Keratinocyte (primary cell): Measurements from ENCODE around the gene GSTA1. TPM values are rescaled to one million over a fixed set of nuclear protein-coding genes. Genes with fewer than 3 reads are reported as not detected.
"Not testable (repeated sequence)": the region's sequence is repeated elsewhere in the genome, so short reads cannot be mapped to it uniquely, and the experiment has no call there.

Source experiments
- DNase-seq: peaks from one replicate; pipeline ENCODE4 v3.0.0-alpha.2; 2011; ENCODE audit warnings: low read depth, missing footprints, low spot score
- FAIRE-seq: peaks from 2 replicates; lab custom pipeline; 2011; peaks lifted over from hg19 to GRCh38; lab: Jason Lieb, UNC
- H2AFZ ChIP-seq: 2 replicates; pipeline ENCODE4 v1.6.0; 2012; ENCODE audit warnings: low read length, control low read depth, inconsistent platforms; ENCODE audit not compliant: control insufficient read depth
- H3K27ac ChIP-seq: 2 replicates; pipeline ENCODE4 v1.5.1; 2011; ENCODE audit warnings: low read length; ENCODE audit not compliant: control insufficient read depth, insufficient read depth
- H3K27me3 ChIP-seq: 3 replicates; pipeline ENCODE4 v1.6.0; 2011; ENCODE audit warnings: low read length; ENCODE audit not compliant: control insufficient read depth, insufficient read depth; ENCODE audit errors: extremely low read depth
- H3K36me3 ChIP-seq, 2 experiments: 2 replicates in 1 of 2; 3 replicates in 1 of 2; pipeline ENCODE4 v1.5.1; 2011; ENCODE audit warnings: low read length in 2 of 2, mild to moderate bottlenecking in 1 of 2; ENCODE audit not compliant: control insufficient read depth in 2 of 2, insufficient read depth in 2 of 2; ENCODE audit errors: extremely low read depth in 1 of 2
- H3K4me1 ChIP-seq: 3 replicates; pipeline ENCODE4 v1.5.1; 2011; ENCODE audit warnings: low read length; ENCODE audit not compliant: control insufficient read depth, insufficient read depth; ENCODE audit errors: extremely low read depth
- H3K4me2 ChIP-seq: 3 replicates; pipeline ENCODE4 v1.6.0; 2011; ENCODE audit warnings: low read depth, low read length; ENCODE audit not compliant: control insufficient read depth, insufficient read depth; ENCODE audit errors: extremely low read depth
- H3K4me3 ChIP-seq, 3 experiments: fragments of 200-600 bp in 1 of 3; sonication (generic) in 1 of 3; 2 replicates in 2 of 3; 3 replicates in 1 of 3; pipeline ENCODE4 v1.5.1; 2011 to 2016; ENCODE audit warnings: low read length in 3 of 3, mild to moderate bottlenecking in 3 of 3, control low read depth in 2 of 3, inconsistent platforms in 1 of 3, low read depth in 1 of 3, mixed read lengths in 1 of 3, mixed run types in 1 of 3, moderate library complexity in 1 of 3; ENCODE audit not compliant: control insufficient read depth in 2 of 3, insufficient read depth in 2 of 3; ENCODE audit errors: extremely low read depth in 1 of 3
- H3K79me2 ChIP-seq: 2 replicates; pipeline ENCODE4 v1.6.0; 2012; ENCODE audit warnings: low read length; ENCODE audit not compliant: control insufficient read depth, insufficient read depth
- H3K9ac ChIP-seq: 3 replicates; pipeline ENCODE4 v1.6.0; 2011; ENCODE audit warnings: low read length; ENCODE audit not compliant: control insufficient read depth, insufficient read depth; ENCODE audit errors: extremely low read depth
- H3K9me1 ChIP-seq: 3 replicates; pipeline ENCODE4 v1.6.0; 2011; ENCODE audit warnings: low read length; ENCODE audit not compliant: control insufficient read depth, insufficient read depth; ENCODE audit errors: extremely low read depth
- H3K9me3 ChIP-seq: 2 replicates; pipeline ENCODE4 v1.5.1; 2012; ENCODE audit warnings: low read depth, low read length; ENCODE audit not compliant: control insufficient read depth
- H4K20me1 ChIP-seq: 3 replicates; pipeline ENCODE4 v1.6.0; 2011; ENCODE audit warnings: low read length; ENCODE audit not compliant: control insufficient read depth, insufficient read depth; ENCODE audit errors: extremely low read depth
- EZH2 ChIP-seq: IDR thresholded peaks from one replicate; pipeline ENCODE4 v1.6.1; 2012; ENCODE audit warnings: inconsistent platforms, mild to moderate bottlenecking, low read length, moderate library complexity
- dilution Hi-C: fragments of 300-500 bp; cut with MboI; formaldehyde crosslinking; loops from one replicate; pipeline ENCODE4 v1.7.0; 2020; ENCODE audit warnings: low sequenced_read_pairs; ENCODE audit not compliant: extremely low pct_ligation_motif_present
- polyA plus RNA-seq, 5 experiments: library from polyadenylated mRNA; depleted of rRNA in 3 of 5; stranded (reverse) in 3 of 5; stranded (forward) in 1 of 5; unstranded in 1 of 5; fragments of >200 nt; gene quantifications; 1 replicate in 1 of 5; 2 replicates in 3 of 5; 3 replicates in 1 of 5; pipeline versions ENCODE4 v1.2.1 to v1.2.3, GENCODE V29; 2011 to 2012; ENCODE audit warnings: missing spikeins in 2 of 5, low read depth in 1 of 5, low replicate concordance in 1 of 5
- TF ChIP-seq, protein P1 (sequence below), 3 experiments: IDR thresholded peaks in 1 of 3; conservative IDR thresholded peaks in 1 of 3; optimal IDR thresholded peaks in 1 of 3; 2 replicates in 2 of 3; 3 replicates in 1 of 3; pipeline versions ENCODE3 to v1.5.1; 2011; ENCODE audit warnings: low read length in 3 of 3, mild to moderate bottlenecking in 3 of 3, moderate library complexity in 2 of 3, control low read depth in 1 of 3, inconsistent platforms in 1 of 3; ENCODE audit not compliant: insufficient read depth in 2 of 3; ENCODE audit errors: extremely low read depth in 1 of 3

GSTA1 gene
- polyA plus RNA-seq, 1 donor (not counting 4 experiments of a cell fraction or from before 2014, with no cell fraction given): not detected

DNA sequence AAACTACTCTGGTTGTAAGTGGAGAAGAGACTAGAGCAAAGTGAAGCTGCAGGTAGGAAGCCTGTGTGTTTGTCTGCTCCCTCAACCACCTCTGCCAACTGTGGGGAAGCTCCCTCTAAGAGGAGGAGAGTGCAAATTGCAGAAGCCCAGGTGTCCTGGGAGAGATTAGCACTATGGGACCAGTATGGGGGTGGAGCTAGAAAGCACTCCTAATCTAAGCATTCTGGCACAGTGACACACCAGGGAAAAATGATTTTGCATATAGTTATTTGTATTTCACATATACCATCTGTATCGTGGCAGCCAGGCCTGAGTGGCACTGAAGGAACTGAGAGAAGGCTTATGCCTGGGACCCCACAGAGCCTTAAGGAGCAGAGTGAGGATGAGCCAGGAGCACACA, 12.8 kb downstream of the GSTA1 start:
- Histone ChIP-seq H3K27ac (no peak overlapping the region), H2AFZ (no peak overlapping the region), H4K20me1 (no peaks in the 10 kb centered on the region), H3K27me3 (no peaks in the 10 kb centered on the region), H3K9me1 (no peaks in the 10 kb centered on the region), H3K36me3 (no peaks in the 10 kb centered on the region), H3K4me3 (no peak overlapping the region), H3K4me2 (no peak overlapping the region), H3K4me1 (no peaks in the 10 kb centered on the region), H3K79me2 (no peaks in the 10 kb centered on the region), H3K9me3 (no peaks in the 10 kb centered on the region), H3K9ac (no peak overlapping the region)
- FAIRE-seq (no peak), DNase-seq (no peak)
- dilution Hi-C loops: no loop called here
- no peak for TF ChIP-seq EZH2
- TF ChIP-seq, protein P1, sequence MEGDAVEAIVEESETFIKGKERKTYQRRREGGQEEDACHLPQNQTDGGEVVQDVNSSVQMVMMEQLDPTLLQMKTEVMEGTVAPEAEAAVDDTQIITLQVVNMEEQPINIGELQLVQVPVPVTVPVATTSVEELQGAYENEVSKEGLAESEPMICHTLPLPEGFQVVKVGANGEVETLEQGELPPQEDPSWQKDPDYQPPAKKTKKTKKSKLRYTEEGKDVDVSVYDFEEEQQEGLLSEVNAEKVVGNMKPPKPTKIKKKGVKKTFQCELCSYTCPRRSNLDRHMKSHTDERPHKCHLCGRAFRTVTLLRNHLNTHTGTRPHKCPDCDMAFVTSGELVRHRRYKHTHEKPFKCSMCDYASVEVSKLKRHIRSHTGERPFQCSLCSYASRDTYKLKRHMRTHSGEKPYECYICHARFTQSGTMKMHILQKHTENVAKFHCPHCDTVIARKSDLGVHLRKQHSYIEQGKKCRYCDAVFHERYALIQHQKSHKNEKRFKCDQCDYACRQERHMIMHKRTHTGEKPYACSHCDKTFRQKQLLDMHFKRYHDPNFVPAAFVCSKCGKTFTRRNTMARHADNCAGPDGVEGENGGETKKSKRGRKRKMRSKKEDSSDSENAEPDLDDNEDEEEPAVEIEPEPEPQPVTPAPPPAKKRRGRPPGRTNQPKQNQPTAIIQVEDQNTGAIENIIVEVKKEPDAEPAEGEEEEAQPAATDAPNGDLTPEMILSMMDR (optimal IDR thresholded peaks at IDR 0.05 in 1 of 3, IDR thresholded peaks at IDR 0.05 in 1 of 3, conservative IDR thresholded peaks at IDR 0.05 in 1 of 3; ENCODE audit: extremely low read depth in 1 of 3, insufficient read depth in 2 of 3, low read length in 3 of 3): no peak

DNA sequence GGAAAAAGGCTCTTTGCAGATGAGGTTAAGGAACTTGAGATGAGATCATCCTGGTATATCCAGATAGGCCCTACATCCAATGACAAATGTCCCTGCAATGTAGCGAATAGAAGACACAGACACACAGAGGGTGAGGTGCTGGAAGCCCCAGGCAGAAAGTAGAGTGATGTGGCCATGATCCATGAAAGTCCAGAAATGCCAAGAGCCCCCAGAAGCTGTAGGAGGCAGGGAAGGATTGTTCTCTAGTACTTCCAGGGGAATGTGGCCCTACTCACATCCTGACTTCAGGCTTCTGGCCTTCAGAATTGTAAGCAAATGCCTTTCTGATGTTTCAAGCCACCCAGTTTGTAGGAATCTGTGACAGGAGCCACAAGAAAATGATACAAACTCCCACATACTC, 14.0 kb downstream of the GSTA1 start:
- H3K9me1 ChIP-seq, DNase-seq, H3K4me1 ChIP-seq, H3K79me2 ChIP-seq, H4K20me1 ChIP-seq, H3K27me3 ChIP-seq, H2AFZ ChIP-seq, H3K9ac ChIP-seq, dilution Hi-C loops, H3K4me3 ChIP-seq, H3K36me3 ChIP-seq, H3K27ac ChIP-seq, H3K4me2 ChIP-seq, H3K9me3 ChIP-seq, FAIRE-seq: not testable (repeated sequence)

DNA sequence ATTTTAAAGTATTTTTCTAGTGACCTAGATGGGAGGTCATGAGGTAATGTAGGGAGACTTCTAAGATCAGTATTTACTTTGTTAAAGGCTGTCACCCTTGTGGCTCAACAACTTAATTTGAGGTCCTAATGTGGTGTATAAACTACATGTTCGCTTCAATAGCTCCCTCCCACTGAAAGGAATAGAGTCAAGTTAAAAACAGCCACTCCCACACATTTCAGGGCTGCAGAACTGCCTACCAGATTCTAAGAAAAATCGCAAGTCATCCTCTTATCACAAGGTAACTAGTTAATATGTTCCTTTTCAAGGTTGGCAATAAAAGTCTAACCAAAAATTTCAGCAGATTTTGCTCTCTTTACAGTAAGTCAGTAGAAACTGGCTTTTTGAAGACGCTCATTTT, 15.1 kb downstream of the GSTA1 start:
- dilution Hi-C loops: no loop called here
- Histone ChIP-seq H4K20me1 (no peaks in the 10 kb centered on the region), H3K9me3 (no peaks in the 10 kb centered on the region), H3K36me3 (no peaks in the 10 kb centered on the region), H3K4me1 (no peaks in the 10 kb centered on the region), H3K9me1 (no peaks in the 10 kb centered on the region), H3K27ac (no peak overlapping the region), H3K27me3 (no peaks in the 10 kb centered on the region), H3K4me3 (no peak overlapping the region), H3K9ac (no peak overlapping the region), H2AFZ (no peak overlapping the region), H3K4me2 (no peak overlapping the region), H3K79me2 (no peaks in the 10 kb centered on the region)
- FAIRE-seq (no peak), DNase-seq (no peak)
- no peak for TF ChIP-seq EZH2
- TF ChIP-seq, protein P1 (optimal IDR thresholded peaks at IDR 0.05 in 1 of 3, IDR thresholded peaks at IDR 0.05 in 1 of 3, conservative IDR thresholded peaks at IDR 0.05 in 1 of 3; ENCODE audit: extremely low read depth in 1 of 3, insufficient read depth in 2 of 3, low read length in 3 of 3): no peak
